SK-N-MC (cell line): ENCODE measurements around the gene GPN1.

Experiments used
- EZH2 ChIP-seq: fragments of 200-600 bp; sonication (generic); IDR thresholded peaks from one replicate; pipeline ENCODE4 v1.6.1; 2017; ENCODE audit warnings: antibody characterized with exemption
- FOXP2 ChIP-seq: optimal IDR thresholded peaks from 2 replicates; pipeline ENCODE3; 2011; ENCODE audit warnings: mild to moderate bottlenecking, moderate library complexity; ENCODE audit not compliant: insufficient read depth; ENCODE audit errors: extremely low read length, control extremely low read depth
- POLR2AphosphoS5 ChIP-seq: IDR thresholded peaks from 2 replicates; pipeline ENCODE4 v1.6.1; 2012; ENCODE audit warnings: mild to moderate bottlenecking, low read depth, low read length, borderline replicate concordance

GRCh38 chr2:27687232-27687631 is 58.4 kb downstream of the GPN1 start:
- no peak for TF ChIP-seq POLR2AphosphoS5
- TF ChIP-seq EZH2 = no peak
- no peak for TF ChIP-seq FOXP2
